ENCODE measurements around the gene TNFSF10. TPM values are rescaled to one million over a fixed set of nuclear protein-coding genes. Genes with fewer than 3 reads are reported as not detected.
A peak's percentile ranks its signal among the peaks of the same experiment; 100 is the strongest.
"Not testable (repeated sequence)": the region's sequence is repeated elsewhere in the genome, so short reads cannot be mapped to it uniquely, and the experiment has no call there.

The TNFSF10 gene
- total RNA-seq (2014; rRNA removed; shearing (Covaris generic)), result 14.8 and 14.9 TPM in 2 replicates

DNA sequence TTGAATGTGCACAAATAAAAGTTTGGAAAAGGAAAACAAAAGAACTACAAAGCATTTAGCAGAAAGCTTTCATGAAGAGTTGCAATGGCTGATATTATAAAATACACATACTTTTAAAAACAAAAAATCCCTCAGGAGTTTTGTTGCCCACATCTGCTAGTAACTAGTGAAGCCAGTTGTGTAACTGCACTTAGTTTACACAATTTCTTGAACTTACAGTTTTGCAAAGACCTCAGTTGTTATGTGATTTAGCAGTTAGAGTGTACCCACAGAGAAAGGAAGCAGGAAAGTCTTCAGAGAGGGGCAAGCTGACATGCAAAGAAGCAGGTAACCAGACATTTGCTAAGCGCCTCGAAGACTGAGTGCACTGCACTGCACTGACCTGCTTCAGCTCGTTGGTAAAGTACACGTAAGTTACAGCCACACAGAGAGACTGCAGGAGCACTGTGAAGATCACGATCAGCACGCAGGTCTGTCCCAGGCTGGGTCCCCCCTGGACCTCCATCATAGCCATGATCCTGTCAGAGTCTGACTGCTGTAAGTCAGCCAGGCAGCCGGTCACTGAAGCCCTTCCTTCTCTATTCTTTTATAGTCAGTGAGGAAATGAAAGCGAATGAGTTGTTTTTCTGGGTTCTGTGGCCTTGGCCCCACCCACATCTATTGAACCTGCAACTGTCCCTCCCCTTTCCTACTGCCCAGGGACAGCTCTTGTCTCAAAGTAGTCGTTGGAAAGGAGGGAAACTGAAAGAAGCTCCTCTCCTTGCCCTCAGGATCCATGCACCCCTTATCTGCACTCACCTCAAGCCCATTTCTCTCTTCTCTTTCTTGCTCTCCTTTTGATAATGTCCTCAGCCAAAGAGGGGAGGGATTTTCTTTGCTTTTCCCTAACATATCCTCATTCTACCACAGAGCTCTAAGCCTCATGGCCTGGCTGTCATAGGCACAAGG lies at the start of gene TNFSF10:
TSS of gene TNFSF10 (minus strand) at position 560 of the 948 bp plus-strand sequence. CDS start at position 514, 46 bp downstream.
- peak; percentile 88 for DNase-seq (ENCODE audit: low spot score)

DNA sequence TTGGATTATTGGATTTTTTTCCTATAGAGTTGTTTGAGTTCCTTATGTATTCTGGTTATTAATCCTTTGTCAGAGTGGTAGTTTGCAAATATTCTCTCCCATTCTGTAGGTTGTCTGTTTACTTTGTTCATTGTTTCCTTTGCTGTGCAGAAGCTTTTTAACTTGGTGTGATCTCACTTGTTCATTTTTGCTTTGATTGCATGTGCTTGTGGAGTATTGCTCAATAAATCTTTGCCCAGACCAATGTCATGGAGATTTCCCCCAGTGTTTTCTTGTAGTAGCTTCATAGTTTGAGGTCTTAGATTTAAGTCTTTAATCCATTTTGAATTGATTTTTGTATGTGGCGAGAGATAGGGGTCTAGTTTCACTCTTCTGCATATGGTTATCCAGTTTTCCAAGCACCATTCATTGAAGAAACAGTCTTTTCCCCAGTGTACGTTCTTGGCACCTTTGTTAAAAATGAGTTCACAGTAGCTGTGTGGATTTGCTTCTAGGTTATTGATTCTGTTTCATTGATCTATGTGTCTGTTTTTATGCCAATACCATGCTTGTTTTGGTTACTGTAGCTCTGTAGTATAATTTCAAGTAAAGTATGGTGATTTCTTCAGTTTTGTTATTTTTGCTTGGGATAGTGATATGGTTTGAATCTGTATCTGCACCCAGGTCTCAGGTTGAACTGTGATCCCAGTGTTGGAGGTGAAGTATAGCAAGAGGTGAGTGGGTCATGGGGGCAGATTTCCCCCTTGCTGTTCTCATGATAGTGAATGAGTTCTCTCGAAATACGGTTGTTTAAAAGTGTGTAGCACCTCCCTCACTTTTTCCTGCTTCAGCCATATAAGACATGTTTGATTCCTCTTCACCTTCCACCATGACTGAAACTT lies 46.1 kb upstream of the TNFSF10 start:
- DNase-seq (ENCODE audit: low spot score), result no peak

DNA sequence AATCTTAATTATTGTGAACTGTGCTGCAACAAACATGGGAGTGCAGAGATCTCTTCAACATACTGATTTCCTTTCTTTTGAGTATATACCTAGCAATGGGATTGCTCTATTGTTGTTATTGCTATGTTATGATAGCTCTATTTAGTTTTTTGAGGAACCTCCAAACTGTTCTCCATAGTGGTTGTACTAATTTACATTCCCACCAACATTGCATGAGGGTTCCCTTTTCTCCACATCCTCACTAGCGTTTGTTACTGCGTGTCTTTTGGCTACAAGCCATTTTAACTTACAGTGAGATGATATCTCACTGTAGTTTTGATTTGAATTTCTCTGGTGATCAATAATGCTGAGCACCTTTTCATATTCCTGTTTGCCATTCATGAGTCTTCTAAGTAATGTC lies 45.5 kb upstream of the TNFSF10 start:
- DNase-seq (ENCODE audit: low spot score), result no peak

DNA sequence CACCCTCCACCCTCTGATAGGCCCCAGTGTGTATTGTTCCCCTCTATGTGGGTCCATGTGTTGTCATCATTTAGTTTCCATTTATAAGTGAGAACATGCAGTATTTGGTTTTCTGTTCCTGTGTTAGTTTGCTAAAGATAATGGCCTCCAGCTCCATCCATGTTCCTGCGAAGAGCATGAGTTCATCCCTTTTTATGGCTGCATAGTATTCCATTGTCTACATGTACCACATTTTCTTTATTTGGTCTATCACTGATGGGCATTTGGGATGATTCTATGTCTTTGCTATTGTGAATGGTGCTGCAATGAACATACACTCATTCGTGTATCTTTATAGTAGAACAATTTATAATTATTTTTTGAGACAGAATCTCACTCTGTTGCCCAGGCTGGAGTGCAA lies 43.6 kb upstream of the TNFSF10 start:
- not testable (repeated sequence) for DNase-seq (ENCODE audit: low spot score)

DNA sequence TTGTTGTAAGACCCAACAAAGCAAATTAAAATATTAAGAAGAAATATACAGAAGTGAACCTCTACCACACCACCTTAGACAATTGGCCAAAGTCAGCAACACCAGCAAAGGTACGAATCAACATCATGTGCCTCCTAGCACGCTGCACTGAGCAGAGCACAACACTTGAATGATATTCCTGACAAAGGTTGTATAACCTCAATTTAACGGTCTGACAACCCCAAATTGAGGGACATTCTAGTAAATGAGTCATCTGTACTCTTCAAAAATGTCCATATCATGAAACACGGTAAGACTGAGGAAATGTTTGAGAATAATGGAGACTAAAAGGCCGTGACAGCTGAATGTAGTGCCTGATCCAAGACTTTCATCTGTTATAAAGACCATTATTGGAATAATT lies 41.3 kb upstream of the TNFSF10 start:
- no peak for DNase-seq (ENCODE audit: low spot score)

DNA sequence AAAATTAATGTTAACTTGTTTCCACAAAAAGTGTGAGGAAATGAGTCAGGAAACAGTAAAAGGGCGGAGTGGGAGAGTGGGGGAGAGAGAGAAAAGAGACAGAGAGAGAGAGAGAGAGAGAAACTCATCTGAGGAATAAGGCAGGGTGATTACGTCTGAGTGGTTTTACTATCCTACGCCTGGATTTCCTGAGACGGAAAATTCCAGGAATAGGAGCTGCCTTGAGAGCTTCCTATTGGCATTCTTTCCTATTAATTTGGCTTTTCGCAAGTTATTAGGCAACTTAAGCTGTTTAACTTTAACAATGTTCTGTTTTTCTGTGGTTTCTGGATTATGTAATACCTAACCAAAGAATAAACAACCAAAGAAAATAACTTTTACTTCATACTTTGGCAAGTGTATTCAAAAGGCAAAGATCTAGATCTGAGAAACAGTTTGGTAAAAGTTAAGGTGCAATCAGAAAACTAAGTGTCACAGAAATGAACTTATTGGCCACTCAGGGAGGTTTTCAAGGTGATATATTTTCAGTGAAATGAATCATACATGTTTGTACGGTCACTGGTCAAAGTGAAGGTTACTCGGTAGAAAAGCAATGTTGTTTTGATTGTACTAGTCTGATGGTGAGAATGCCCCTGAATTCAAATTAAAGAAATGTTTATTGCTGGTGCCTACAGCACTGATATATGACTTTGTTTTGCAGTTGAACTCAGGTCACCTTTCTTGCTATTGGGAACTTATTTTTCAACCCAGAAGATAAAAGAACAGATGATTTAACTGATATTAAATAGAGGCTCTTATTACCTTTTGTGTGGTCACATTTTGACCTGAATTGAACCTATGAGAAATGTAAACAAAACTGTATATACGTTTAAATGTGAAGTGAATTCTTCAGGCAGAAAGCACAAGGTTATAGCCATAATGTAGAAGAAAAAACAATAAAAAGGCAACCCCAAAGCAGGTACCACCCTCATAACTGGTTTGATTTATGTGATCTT lies 39.9 kb upstream of the TNFSF10 start:
- peak; percentile 63 for DNase-seq (ENCODE audit: low spot score)

DNA sequence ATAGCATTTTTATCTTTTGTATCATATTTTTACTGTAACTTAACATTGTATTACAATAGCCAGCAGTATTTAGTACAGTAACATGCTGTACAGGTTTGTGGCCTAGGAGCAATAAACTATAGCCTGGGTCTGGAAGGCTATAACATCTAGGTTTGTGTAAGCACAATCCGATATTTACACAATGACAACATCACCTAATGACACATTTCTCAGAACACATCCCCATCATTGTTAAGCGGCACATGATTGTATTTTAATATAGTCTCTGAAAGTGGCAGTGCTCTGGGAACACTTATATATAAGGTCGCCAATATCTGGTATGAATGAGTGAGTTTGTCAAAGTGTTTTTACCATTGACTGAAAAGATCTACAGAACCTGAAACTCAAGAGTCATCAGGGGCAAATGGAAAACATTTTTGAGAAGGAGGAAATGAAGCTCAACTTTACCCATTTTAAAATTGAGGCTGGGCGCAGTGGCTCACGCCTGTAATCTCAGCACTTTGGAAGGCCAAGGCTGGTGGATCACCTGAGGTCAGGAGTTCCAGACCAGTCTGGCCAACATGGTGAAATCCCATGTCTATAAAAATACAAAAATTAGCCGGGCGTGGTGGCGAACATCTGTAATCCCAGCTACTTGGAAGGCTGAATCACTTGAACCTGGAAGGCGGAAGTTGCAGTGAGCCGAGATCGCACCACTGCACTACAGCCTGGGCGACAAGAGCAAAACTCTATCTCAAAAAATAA lies 38.8 kb upstream of the TNFSF10 start:
- DNase-seq (ENCODE audit: low spot score), result no peak

DNA sequence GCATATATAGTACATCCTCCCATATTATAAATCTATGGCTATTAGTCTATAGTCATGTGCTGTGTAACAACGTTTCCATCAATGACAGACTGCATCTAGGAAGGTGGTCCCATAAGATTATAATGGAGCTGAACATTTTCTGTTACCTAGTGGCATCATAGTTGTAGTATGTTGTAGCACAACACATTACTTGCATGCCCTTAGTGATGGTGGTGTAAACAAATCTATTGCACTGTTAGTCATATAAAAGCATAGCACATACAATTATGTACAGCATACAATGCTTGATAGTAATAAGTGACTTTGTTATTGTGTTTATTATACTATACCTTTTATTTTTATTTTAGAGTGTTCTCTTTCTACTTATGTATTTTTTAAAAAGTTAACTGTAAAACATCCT lies 37.4 kb upstream of the TNFSF10 start:
- DNase-seq (ENCODE audit: low spot score), result no peak

DNA sequence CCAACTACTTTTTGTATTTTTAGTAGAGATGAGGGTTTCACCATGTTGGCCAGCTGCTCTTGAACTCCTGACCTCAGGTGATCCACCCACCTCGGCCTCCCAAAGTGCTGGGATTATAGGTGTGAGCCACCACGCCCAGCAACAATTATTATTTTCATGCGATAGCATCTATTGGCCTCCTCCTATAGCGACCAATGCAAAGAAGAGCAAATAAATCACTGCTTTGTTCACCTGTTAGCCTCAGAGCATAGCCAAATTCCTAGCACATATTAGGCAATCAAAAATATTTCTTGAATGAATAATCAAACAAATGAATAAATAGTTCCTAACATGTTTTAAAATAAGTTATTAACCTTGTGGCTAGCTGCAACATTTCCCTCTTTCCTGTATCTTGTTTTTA lies 36.8 kb upstream of the TNFSF10 start:
- DNase-seq (ENCODE audit: low spot score), result no peak

DNA sequence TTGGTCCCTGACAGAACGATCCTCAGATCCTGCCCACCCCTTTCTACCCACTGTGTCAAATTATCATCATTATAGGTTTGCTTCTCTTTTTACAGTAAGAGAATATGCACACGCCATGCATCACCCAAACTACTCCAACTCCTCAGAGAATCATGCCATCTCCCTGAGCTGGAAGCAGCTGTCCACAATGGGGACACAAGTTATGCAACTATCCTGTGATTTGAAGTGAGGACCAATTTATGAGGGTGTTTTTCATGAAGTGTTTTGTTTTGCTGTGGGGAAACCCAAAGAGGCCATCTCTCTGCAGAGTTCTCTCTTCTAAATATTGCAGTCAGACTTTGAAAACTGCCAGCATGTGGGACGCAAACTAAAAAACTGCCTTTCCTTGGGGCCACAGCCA lies 35.8 kb upstream of the TNFSF10 start:
- no peak for DNase-seq (ENCODE audit: low spot score)

DNA sequence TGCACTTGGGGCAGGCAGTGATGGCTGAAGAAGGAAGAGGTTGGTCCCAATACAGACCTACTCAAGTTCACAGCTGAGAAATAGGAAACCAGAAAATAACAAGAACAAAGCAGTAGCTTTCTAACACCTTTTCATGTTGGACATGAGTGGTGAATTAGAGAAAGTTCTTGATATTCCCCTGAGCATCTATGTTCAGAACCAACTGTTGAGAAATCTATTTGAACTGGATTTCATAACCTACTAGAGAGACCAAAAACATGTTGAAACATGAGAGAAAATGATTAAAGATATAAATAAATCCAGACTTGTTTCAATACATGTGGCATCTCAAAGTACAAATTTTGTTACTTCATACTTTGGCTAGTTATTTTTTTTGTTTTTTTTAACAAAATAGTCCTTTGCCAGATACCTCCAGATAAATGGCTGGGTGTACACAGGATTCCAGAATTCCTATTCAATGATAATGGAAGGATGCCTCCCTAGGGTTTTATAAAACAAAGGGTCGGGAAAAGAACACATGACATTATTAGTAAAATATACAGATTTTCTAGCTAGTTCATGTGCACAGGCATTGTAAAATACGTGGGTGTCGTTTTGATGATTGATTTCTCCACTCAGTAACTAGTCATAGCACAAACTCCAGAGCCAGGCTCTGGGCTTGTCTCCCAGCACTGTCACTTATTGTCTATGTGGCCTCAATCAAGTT lies 34.4 kb upstream of the TNFSF10 start:
- no peak for DNase-seq (ENCODE audit: low spot score)

DNA sequence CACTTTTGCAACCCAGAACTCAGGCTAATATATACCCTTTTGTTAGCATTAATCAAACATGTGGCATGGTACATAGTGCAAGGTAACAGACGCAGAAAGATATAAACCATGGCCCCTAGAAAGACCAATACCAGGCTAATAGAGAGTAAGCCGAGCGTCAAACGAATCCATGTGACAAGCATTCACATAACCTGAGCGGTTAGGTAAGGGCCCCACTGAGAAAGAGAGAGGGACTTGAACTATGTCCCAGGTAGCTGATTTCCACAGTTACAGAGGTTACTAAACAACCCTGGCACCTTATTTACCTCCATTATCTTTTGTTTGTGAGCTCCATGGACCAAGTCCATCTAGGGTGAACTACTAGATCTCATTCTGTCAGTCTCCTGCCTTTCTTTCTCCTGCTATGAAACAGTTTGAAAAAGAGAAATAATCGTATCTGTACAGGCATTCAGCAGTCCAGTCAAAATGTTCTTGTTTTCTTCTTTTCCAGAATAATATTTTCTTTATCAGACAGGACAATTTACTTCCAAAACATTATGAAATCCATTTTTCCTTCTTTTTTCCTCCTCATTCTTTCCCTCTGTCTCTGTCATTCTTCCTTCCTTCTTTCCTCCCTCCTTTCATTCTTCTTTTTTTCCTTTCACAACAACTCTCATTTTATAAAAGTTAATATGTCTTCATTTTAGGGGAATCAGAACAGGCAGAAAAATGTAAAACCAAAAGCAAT lies 30.5 kb upstream of the TNFSF10 start:
- DNase-seq (ENCODE audit: low spot score), result no peak

DNA sequence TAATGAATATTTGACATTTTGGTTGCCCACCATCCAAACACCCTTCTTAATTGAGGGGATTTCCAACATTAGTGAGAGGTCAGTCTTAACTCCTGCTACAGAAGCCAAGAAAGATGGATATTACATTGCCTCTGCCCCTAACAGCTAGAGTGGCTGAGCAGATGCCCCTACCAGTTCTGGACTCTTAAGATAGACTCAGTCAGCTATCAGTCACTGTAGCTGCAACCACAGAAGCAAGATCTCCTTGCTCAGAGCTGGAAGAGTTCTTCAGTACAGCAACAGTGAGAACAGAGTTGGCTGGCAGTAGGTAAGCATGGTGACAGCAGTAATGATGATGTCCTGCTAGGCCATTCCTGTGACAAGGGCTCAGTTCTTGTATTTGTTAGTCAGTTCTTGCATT lies 29.4 kb upstream of the TNFSF10 start:
- DNase-seq (ENCODE audit: low spot score), result no peak

DNA sequence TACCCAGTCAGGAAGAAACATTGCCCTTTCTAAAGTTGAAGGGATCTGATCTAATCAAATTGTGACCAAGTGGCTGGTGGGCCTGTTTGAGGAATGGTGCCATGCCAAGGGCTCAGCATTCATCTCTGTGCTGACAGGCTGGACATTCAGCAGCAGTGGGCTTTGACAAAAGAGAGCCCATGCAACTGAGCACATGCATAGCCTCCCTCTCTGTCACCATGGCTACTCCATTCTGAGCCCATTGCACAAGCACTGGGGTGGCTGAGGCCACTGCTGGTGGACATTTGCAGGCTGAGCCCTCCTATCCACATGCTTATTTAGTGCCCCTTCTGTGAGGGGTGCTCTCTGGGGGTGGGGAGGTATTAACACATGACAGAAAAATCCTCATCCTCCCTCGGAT lies 28.6 kb upstream of the TNFSF10 start:
- DNase-seq (ENCODE audit: low spot score), result no peak

DNA sequence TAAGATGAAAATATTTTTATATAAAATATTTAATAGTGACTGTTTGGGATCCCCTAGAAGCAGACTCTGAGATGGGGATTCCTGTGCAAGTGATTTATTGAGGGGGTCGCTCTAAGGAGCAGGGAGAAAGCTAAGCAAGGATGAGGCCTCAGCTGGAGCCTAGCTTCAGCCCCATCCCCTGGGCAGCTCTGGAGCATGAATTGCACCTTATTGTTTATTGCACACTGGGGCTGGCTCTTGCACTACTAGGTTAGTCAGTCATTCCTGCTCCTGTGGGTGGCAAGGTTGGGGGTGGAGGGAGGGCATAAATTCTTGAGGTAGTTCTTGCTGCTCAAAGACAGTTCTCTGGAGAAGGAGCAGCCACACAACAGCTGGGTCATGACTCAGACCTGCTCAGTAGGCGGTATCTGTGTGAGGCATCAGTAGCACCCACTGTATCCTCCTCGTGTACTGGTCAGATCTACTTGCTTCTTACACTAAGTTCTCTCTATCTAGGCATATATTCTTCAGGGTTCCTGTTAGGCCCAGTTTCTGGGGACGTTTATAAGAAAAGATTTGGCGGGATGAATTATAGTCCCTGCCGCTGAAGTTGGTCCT lies 27.2 kb upstream of the TNFSF10 start:
- peak; percentile 82 for DNase-seq (ENCODE audit: low spot score)

DNA sequence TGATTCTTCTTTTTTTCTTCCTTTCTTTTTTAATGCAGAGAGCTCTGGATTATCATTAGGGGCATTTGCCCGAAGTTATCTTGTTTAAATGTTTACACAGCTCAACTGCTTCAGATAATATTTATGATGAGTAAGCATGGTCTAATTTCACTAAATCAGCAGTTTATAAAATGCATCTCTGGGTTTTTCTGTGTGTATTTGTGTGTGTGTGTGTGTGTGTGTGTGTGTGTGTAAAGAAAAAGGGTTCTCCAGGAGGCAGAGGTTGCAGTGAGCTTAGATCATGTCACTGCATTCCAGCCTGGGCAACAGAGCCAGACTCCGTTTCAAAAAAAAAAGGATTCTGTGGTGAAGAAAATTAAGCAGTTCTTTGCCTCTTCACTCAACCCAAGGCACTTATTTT lies 25.9 kb upstream of the TNFSF10 start:
- no peak for DNase-seq (ENCODE audit: low spot score)

DNA sequence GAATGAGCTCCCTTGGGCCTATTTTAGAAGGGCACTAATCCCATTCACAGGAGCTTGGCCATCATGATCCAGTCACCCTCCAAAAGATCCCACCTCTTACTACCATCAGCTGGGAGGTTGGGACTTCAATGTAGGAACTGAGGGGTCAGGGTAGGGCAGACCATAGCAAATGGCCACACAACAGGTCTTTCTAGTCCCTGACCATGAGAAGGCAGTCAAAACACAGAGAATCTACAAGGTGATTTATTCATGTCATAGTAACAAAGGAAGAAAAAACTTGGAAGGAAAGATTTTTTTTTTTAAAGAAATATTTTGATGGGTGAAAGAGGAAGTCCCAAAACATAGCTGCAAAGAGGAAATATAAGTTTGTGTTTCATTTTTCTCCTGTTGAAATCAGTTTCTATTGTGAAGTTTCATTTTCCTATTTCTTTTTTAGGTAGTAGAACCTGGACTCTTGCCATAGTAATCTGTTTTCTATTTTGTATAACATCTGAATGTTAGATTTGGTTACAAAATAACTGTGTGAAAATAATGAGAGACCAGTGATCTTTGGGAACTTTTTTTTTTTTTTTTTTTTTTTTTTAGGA lies 23.5 kb upstream of the TNFSF10 start:
- DNase-seq (ENCODE audit: low spot score), result no peak

DNA sequence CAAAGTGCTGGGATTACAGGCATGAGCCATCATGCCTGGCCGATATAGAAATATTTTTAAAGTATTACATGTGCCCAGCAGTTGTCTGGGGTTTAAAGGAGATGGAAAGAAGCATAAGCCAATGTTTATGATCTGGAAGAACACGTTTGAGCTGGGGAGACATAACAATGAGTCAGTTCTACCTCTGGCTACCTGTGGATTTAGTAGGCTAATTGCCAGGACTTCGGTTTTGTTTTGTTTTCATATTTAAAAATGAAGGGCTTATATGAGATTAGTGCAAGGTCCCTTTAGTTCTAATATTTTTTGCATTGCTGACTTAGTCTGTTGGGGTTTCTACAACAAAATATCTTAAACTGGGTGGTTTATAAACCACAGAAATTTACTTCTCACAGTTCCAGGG lies 22.9 kb upstream of the TNFSF10 start:
- DNase-seq (ENCODE audit: low spot score), result peak; percentile 86

Data from HT-29 (cell line).